Cardiac muscle cell (in vitro differentiated cells and primary cell): ENCODE results near the gene MME. TPM values are rescaled to one million over a fixed set of nuclear protein-coding genes. Genes with fewer than 3 reads are reported as not detected.

Source experiments
- DNase-seq, 2 donors: peaks; one replicate each; pipeline versions ENCODE4 v3.0.0 to v3.0.0-alpha.2; 2010 to 2017; ENCODE audit warnings: low read depth in 1 of 2, low spot score in 1 of 2
- H3K27ac ChIP-seq: fragments of 200-600 bp; sonication (generic); 2 replicates; pipeline ENCODE4 v1.5.1; 2016
- H3K27me3 ChIP-seq: fragments of 200-600 bp; sonication (generic); 2 replicates; pipeline ENCODE4 v1.6.0; 2016; ENCODE audit warnings: control low read depth
- H3K36me3 ChIP-seq: fragments of 200-600 bp; sonication (generic); 2 replicates; pipeline ENCODE4 v1.5.1; 2016; ENCODE audit warnings: control low read depth
- H3K4me1 ChIP-seq: fragments of 200-600 bp; sonication (generic); 2 replicates; pipeline ENCODE4 v1.8.1; 2017; ENCODE audit warnings: low read depth, mild to moderate bottlenecking, mixed run types
- H3K4me3 ChIP-seq: fragments of 200-600 bp; sonication (generic); 2 replicates; pipeline ENCODE4 v1.5.1; 2016; ENCODE audit warnings: mild to moderate bottlenecking
- H3K9me3 ChIP-seq: fragments of 200-600 bp; sonication (generic); 2 replicates; pipeline ENCODE4 v1.5.1; 2017; ENCODE audit warnings: low read depth, mild to moderate bottlenecking, control low read depth
- polyA plus RNA-seq: library from polyadenylated mRNA; unstranded; fragments of >200 nt; fragmentation: Nextera tagmentation; extraction: Ambion mirVana; gene quantifications from 2 replicates; pipeline ENCODE4 v1.2.1, GENCODE V29; 2016
- total RNA-seq: library from RNA; depleted of rRNA; stranded (reverse); fragments of >200 nt; gene quantifications from 2 replicates; pipeline ENCODE4 v1.2.3, GENCODE V29; 2016
- TF ChIP-seq, protein P1 (sequence below): IDR thresholded peaks from 2 replicates; pipeline ENCODE4 v1.5.1; 2012; ENCODE audit warnings: low read depth, mild to moderate bottlenecking, low read length

Gene MME
- total and polyA plus RNA-seq, 2 experiments from 2014 or later: 1.0 to 2.4 TPM

DNA sequence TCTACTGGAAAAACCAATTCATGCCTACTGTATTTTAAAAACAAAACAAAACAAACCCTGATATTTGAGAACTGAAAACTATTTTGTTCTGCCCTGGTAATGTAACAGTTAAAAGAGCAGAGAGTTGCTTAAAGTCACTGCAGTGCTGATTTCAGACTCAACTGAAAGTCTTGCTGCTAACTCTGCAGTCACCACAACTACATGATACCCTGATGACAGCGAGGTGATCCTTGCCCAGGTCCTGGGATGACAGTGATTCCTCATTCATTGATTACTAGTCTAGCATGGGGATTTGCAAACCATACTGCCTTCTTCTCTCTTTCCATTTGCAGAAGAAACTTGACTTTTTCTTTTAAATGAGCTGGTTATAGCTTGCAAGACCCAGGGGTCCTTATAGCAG lies 67.5 kb downstream of the MME start:
- TF ChIP-seq, protein P1, sequence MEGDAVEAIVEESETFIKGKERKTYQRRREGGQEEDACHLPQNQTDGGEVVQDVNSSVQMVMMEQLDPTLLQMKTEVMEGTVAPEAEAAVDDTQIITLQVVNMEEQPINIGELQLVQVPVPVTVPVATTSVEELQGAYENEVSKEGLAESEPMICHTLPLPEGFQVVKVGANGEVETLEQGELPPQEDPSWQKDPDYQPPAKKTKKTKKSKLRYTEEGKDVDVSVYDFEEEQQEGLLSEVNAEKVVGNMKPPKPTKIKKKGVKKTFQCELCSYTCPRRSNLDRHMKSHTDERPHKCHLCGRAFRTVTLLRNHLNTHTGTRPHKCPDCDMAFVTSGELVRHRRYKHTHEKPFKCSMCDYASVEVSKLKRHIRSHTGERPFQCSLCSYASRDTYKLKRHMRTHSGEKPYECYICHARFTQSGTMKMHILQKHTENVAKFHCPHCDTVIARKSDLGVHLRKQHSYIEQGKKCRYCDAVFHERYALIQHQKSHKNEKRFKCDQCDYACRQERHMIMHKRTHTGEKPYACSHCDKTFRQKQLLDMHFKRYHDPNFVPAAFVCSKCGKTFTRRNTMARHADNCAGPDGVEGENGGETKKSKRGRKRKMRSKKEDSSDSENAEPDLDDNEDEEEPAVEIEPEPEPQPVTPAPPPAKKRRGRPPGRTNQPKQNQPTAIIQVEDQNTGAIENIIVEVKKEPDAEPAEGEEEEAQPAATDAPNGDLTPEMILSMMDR: no peak
- no peak overlapping the region for H3K27ac ChIP-seq
- no peaks in the 10 kb centered on the region for H3K4me1 ChIP-seq
- H3K27me3 ChIP-seq: no peaks in the 10 kb centered on the region
- H3K9me3 ChIP-seq: no peaks in the 10 kb centered on the region
- no peak overlapping the region for H3K4me3 ChIP-seq
- no peaks in the 10 kb centered on the region for H3K36me3 ChIP-seq
- no peak for DNase-seq

DNA sequence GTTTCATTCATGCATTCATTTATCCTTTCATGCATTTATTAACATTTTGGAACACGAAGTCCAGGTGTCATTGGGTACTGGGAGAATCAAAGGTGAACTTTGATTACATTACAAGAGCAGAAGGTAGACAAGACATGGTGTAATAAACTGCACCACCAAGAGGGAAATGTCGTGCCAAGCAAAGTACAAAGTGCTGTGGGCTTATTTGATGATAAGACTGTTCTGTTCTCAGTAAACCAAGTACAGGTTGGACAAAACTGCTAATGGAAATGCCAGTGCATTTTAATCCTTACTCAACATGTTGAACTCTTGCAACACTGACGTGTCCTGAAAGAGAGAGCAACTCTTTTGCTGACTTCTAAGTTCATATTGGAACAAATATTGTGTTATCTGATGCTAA lies 69.4 kb downstream of the MME start:
- DNase-seq: no peak
- H3K27ac ChIP-seq: no peak overlapping the region
- H3K9me3 ChIP-seq: no peaks in the 10 kb centered on the region
- no peaks in the 10 kb centered on the region for H3K36me3 ChIP-seq
- no peak overlapping the region for H3K4me3 ChIP-seq
- H3K27me3 ChIP-seq: no peaks in the 10 kb centered on the region
- TF ChIP-seq, protein P1: no peak
- no peaks in the 10 kb centered on the region for H3K4me1 ChIP-seq

DNA sequence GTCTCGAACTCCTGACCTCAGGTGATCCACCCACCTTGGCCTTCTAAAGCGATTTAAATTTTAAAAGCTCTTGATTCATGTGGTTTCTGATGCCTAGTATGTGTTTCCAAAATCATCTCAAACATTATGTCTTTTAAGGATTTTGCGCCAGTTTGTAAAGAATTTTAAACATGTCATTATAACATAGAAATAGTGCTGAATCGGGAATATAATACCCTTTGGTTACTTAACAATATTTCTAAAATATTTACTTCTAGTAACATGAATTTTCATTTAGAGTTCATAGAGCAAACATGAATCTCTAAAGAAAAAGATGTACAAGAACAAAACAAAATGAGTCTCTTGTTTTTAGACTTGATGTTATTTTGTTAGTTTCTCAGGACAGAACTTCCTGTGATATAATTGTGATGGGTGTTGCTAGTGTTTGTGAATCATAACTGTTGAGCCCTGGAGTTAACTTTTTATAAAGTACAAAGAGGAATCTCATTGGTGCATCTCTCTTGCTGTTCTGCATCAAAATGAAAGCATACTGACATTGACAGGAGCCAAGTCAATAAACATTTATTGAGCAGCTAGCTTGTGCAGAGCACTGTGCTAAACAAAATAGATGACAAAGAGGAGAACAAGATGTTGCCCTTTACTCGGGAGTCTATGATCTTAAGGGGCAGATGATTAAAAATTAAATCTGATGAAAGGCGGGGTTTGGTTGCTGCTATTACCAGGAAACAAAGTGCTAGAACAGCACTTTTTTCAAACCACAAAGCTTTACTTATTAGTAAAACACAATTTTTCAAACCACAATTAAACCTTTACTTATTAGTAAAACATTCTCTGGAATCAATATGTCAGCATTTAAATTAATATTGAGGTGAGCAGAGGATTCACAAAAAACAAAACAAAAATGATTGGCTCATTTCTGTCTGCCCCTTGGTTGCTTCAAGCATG lies 73.4 kb downstream of the MME start:
- Histone ChIP-seq H3K4me1 (no peaks in the 10 kb centered on the region), H3K9me3 (no peaks in the 10 kb centered on the region), H3K36me3 (no peaks in the 10 kb centered on the region), H3K27me3 (no peaks in the 10 kb centered on the region), H3K27ac (no peak overlapping the region), H3K4me3 (no peak overlapping the region)
- TF ChIP-seq, protein P1: no peak
- no peak for DNase-seq

DNA sequence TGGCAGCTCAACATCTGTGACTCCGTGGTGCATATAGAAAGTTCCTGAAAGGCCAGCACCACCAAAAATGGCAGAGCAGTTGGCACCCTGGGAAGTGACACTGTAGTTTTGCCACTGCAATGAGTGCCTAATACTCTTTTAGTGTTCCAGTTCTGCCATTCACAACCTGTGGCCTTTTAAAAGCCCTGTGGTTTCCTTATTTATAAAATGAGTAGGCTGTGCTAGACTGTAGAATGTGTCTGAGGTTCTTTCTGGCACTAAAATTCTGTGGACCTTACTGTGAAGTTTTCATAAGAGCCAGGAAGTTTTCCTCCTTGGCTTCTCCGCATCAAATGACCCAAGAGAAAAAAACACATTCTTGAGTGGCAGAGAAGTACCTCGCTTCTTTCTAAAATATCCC lies 74.1 kb downstream of the MME start:
- H3K36me3 ChIP-seq: no peaks in the 10 kb centered on the region
- TF ChIP-seq, protein P1: no peak
- H3K27ac ChIP-seq: no peak overlapping the region
- no peaks in the 10 kb centered on the region for H3K27me3 ChIP-seq
- no peaks in the 10 kb centered on the region for H3K4me1 ChIP-seq
- H3K9me3 ChIP-seq: no peaks in the 10 kb centered on the region
- H3K4me3 ChIP-seq: no peak overlapping the region
- DNase-seq: no peak

DNA sequence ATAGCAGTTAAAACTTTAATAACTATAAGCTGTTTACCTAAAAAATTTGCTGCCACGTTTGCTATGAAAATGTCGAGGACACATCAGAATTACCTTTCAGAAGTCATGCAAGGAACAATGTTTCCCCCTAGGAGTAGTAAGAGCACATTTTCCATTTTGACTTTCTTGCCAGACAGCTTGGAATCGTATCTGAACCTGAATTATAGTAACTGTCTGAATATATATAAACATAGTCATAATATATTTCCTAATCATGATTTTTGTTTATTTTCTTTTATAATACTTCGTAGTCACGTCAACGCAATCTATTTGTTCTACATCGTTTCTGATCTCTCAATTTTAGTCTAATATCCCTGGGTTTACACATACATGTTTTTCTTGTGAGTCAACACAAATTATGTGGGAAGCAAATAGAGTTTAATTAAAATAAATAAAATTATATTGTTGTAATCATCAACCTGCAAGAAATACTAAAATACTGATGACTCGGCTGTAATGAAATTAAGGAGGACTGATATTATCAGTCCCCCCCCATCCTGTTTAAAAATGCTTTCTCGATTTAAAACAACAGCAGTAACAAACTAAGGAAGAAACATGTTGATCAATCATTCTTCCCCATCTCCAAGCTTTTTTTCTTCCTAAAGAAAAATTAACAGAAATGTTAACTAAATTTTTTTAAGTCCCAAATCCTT lies 78.4 kb downstream of the MME start:
- no peaks in the 10 kb centered on the region for H3K9me3 ChIP-seq
- TF ChIP-seq, protein P1: no peak
- H3K36me3 ChIP-seq: no peaks in the 10 kb centered on the region
- no peaks in the 10 kb centered on the region for H3K4me1 ChIP-seq
- no peak overlapping the region for H3K27ac ChIP-seq
- DNase-seq: no peak
- no peak overlapping the region for H3K4me3 ChIP-seq
- no peaks in the 10 kb centered on the region for H3K27me3 ChIP-seq
